CD8-positive, alpha-beta memory T cell (primary cell): ENCODE data around the gene DENND4A. TPM values are rescaled to one million over a fixed set of nuclear protein-coding genes. Genes with fewer than 3 reads are reported as not detected.
A peak's percentile ranks its signal among the peaks of the same experiment; 100 is the strongest.

ENCODE experiments used
- CTCF ChIA-PET: fragments of 350-600 bp; sonication (Branson Sonifier 250); formaldehyde crosslinking; loops from one replicate; lab custom pipeline; 2021; ENCODE audit warnings: antibody characterized with exemption; lab: Charles Lee
- POLR2A ChIA-PET: fragments of 350-600 bp; sonication (Branson Sonifier 250); formaldehyde crosslinking; loops from one replicate; lab custom pipeline; 2021; ENCODE audit warnings: antibody characterized with exemption; lab: Charles Lee
- DNase-seq, 5 donors: peaks; one replicate each; pipeline versions ENCODE4 v3.0.0 to v3.0.0-alpha.2; 2020 to 2022; ENCODE audit warnings: mixed read lengths in 1 of 5
- H3K27ac ChIP-seq: one replicate; pipeline ENCODE4 v1.7.0; 2013; ENCODE audit warnings: low read depth, mild to moderate bottlenecking, low read length, moderate library complexity
- H3K27me3 ChIP-seq: 2 replicates; pipeline ENCODE4 v1.7.0; 2013; ENCODE audit warnings: low read length, mild to moderate bottlenecking; ENCODE audit not compliant: insufficient read depth, poor library complexity, severe bottlenecking
- H3K36me3 ChIP-seq: 2 replicates; pipeline ENCODE4 v1.7.0; 2013; ENCODE audit warnings: mild to moderate bottlenecking, low read length, moderate library complexity; ENCODE audit not compliant: insufficient read depth
- H3K4me1 ChIP-seq: 2 replicates; pipeline ENCODE4 v1.7.0; 2013; ENCODE audit warnings: mild to moderate bottlenecking, low read length, moderate library complexity; ENCODE audit not compliant: insufficient read depth
- H3K4me3 ChIP-seq: 2 replicates; pipeline ENCODE4 v1.7.0; 2013; ENCODE audit warnings: mild to moderate bottlenecking, low read length
- H3K9me3 ChIP-seq: 2 replicates; pipeline ENCODE4 v1.7.0; 2013; ENCODE audit warnings: mild to moderate bottlenecking, low read length
- H3K27ac Mint-ChIP-seq, 8 donors: one replicate each; pipeline ENCODE4 v1.8.0; 2020 to 2021; ENCODE audit warnings: mixed read lengths in 8 of 8, mild to moderate bottlenecking in 6 of 8, inconsistent platforms in 3 of 8, moderate library complexity in 3 of 8
- H3K27me3 Mint-ChIP-seq, 2 donors: one replicate each; pipeline ENCODE4 v1.8.0; 2020 to 2021; ENCODE audit warnings: mixed read lengths in 2 of 2, mild to moderate bottlenecking in 1 of 2, moderate library complexity in 1 of 2
- H3K36me3 Mint-ChIP-seq, 3 donors: one replicate each; pipeline ENCODE4 v1.8.0; 2020 to 2021; ENCODE audit warnings: mixed read lengths in 3 of 3, inconsistent platforms in 1 of 3, mild to moderate bottlenecking in 1 of 3
- H3K4me1 Mint-ChIP-seq, 3 donors: one replicate each; pipeline ENCODE4 v1.8.0; 2020 to 2021; ENCODE audit warnings: mixed read lengths in 3 of 3, inconsistent platforms in 1 of 3, mild to moderate bottlenecking in 1 of 3
- H3K4me3 Mint-ChIP-seq, 7 donors: one replicate each; pipeline ENCODE4 v1.8.0; 2020 to 2021; ENCODE audit warnings: mixed read lengths in 7 of 7, mild to moderate bottlenecking in 6 of 7, moderate library complexity in 4 of 7, inconsistent platforms in 2 of 7
- H3K9me3 Mint-ChIP-seq, 5 donors: one replicate each; pipeline ENCODE4 v1.8.0; 2020 to 2022; ENCODE audit warnings: mixed read lengths in 5 of 5, mild to moderate bottlenecking in 3 of 5, moderate library complexity in 2 of 5, inconsistent platforms in 1 of 5
- polyA plus RNA-seq: library from polyadenylated mRNA; unstranded; fragments of 300-500 nt; fragmentation: Illumina TruSeq; gene quantifications from one replicate; pipeline ENCODE4 v1.2.3, GENCODE V29; 2021
- total RNA-seq, 2 experiments: library from RNA; stranded (reverse); gene quantifications; one replicate each; pipeline ENCODE4 v1.2.3, GENCODE V29; 2021

Gene DENND4A
- total and polyA plus RNA-seq, 3 experiments from 2014 or later, result 21.5 to 54.3 (median 47.2) TPM

DNA sequence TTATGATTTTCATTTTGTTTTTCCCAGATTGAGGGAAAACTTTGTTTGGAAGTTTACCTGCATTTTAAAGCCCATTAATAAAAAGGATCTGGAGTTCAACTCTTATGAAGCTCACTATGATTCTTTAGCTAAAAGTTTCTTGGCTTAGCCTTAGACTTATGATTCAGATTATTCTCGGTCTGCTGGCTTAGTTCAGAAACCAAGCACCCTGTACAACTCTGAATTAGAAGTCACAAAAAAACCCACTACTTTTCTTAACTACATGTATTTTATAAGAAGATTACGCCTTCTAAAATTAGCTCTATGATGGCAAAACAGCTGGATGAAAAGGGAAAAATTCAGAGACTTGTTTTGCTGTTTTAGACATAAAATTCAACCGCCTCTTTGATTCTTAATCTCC, 14.3 kb upstream of the DENND4A start:
- H3K36me3 ChIP-seq, result no peaks in the 10 kb centered on the region
- peaks cover 3 to 4% (median 3%) of the 10 kb centered on the region in 3 donors for H3K36me3 Mint-ChIP-seq
- peaks cover 25 to 44% (median 37%) of the 10 kb centered on the region in 3 donors for H3K4me1 Mint-ChIP-seq
- ChIA-PET CTCF (interaction anchor here (1.3 to 3.2 kb wide), 4 partner anchors 12 to 23 kb away, joined by 3 to 19 read pairs (median 6); partner anchors contain the start of gene DENND4A), POLR2A (interaction anchor here (0.6 to 4.1 kb wide), 2 partner anchors 15 to 23 kb away, joined by 4 to 40 read pairs; partner anchors contain the start of gene DENND4A)
- H3K27ac Mint-ChIP-seq, result peak overlapping the region; percentile 74 to 97 (median 88)
- peak overlapping the region; percentile 40 to 97 (median 92) for H3K4me3 Mint-ChIP-seq
- H3K27me3 ChIP-seq, result no peaks in the 10 kb centered on the region
- peak overlapping the region; percentile 32 for H3K4me3 ChIP-seq
- H3K9me3 ChIP-seq, result no peaks in the 10 kb centered on the region
- peak overlapping the region; percentile 33 for H3K27ac ChIP-seq
- H3K4me1 ChIP-seq, result peaks cover 38% of the 10 kb centered on the region
- no peak for DNase-seq
- H3K9me3 Mint-ChIP-seq, result peaks cover 0 to 4% (median 0%) of the 10 kb centered on the region in 5 donors
- H3K27me3 Mint-ChIP-seq, result no peaks in the 10 kb centered on the region

DNA sequence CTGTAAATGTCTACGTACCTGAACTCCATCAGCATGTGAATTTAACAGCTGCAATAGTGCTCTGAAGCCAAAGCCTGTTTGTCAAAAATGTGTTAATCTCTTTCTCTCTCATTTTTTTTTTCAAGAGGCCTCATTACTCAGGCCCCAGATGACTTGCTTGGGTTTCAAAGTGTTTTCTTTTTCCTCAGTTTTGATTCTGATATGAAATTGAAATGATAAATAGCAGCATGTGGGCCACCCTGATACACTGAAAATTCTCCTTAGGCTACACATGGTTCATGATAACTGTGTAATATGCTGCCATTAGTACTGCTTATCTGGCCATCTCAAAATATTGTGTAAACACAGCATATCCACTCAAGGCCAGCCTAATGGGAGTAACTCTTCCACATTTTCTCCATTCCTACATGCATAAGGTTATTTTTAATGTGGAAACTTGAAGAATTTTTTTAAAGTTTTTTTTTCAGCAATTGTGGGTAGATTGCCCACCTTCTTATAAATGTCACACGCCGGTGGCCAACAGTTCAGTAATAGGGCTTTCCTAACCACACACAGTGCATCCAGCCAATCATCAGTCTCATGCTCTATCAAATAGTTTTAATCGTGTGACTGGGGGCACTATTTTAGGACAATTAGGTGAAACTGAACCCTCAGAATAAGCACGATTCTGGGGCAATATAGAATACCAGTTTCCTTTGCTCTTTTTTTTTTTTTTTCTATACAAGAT, 13.1 kb upstream of the DENND4A start:
- Histone ChIP-seq H3K27ac (peak overlapping the region; percentile 39), H3K27me3 (no peaks in the 10 kb centered on the region), H3K4me1 (peaks cover 38% of the 10 kb centered on the region), H3K36me3 (no peaks in the 10 kb centered on the region), H3K4me3 (no peak overlapping the region), H3K9me3 (no peaks in the 10 kb centered on the region)
- peak overlapping the region in 6 of 7 donors; percentile 91 to 97 (median 94) for H3K4me3 Mint-ChIP-seq
- ChIA-PET CTCF (interaction anchor here (0.9 to 3.2 kb wide), 6 partner anchors 11 to 31 kb away, joined by 3 to 19 read pairs (median 5); partner anchors contain the start of gene DENND4A), POLR2A (interaction anchor here (0.6 to 4.1 kb wide), 4 partner anchors 11 to 14 kb away, joined by 3 to 40 read pairs (median 6); partner anchors contain the start of gene DENND4A)
- DNase-seq, result no peak
- no peaks in the 10 kb centered on the region for H3K9me3 Mint-ChIP-seq
- peaks cover 25 to 43% (median 37%) of the 10 kb centered on the region in 3 donors for H3K4me1 Mint-ChIP-seq
- H3K27ac Mint-ChIP-seq, result peak overlapping the region; percentile 74 to 97 (median 88)
- no peaks in the 10 kb centered on the region for H3K27me3 Mint-ChIP-seq
- H3K36me3 Mint-ChIP-seq, result peaks cover 3 to 4% (median 3%) of the 10 kb centered on the region in 3 donors

DNA sequence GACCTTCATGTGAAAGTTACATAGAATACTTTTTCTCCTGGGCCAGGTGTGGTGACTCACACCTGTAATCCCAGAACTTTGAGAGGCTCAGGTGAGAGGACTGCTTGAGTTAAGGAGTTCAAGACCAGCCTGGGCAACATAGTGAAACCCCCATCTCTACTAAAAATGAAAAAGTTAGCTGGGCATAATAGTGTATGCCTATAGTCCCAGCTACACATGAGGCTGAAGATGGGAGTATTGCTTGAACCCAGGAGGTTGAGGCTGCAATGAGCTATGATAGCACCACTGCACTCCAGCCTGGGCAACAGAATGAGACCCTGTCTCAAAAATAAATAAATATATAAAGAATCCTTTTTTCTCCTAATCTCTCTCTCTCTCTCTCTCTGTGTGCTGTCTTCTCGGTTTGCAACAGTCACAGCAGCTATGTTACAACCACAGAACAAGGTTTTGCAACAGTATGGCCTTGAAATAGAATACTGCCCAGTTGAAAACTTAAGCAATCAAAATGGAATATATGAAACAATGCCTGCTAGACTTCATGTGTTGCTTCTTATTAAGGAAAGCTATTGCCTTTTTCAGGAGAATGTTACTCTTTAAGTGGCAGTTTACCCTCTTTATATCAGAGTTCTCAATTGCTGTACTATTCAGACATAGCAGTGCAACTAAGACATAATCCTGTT, 12.3 kb upstream of the DENND4A start:
- ChIA-PET POLR2A (interaction anchor here (1.2 to 1.6 kb wide), 2 partner anchors 12 to 15 kb away, joined by 4 to 7 read pairs; partner anchors contain the start of gene DENND4A), CTCF (interaction anchor here (0.9 to 1.9 kb wide), 4 partner anchors 11 to 32 kb away, joined by 3 to 6 read pairs (median 4); no protein-coding TSS in a partner anchor)
- Mint-ChIP-seq H3K4me1 (peaks cover 25 to 39% (median 36%) of the 10 kb centered on the region in 3 donors), H3K27ac (peak overlapping the region; percentile 44 to 96 (median 81)), H3K9me3 (no peaks in the 10 kb centered on the region), H3K36me3 (peaks cover 3 to 4% (median 3%) of the 10 kb centered on the region in 3 donors), H3K27me3 (no peaks in the 10 kb centered on the region), H3K4me3 (peak overlapping the region in 3 of 7 donors; percentile 2 to 91 (median 42))
- Histone ChIP-seq H3K4me1 (peaks cover 38% of the 10 kb centered on the region), H3K27ac (peak overlapping the region; percentile 39), H3K9me3 (no peaks in the 10 kb centered on the region), H3K4me3 (no peak overlapping the region), H3K27me3 (no peaks in the 10 kb centered on the region), H3K36me3 (no peaks in the 10 kb centered on the region)
- DNase-seq, result no peak

DNA sequence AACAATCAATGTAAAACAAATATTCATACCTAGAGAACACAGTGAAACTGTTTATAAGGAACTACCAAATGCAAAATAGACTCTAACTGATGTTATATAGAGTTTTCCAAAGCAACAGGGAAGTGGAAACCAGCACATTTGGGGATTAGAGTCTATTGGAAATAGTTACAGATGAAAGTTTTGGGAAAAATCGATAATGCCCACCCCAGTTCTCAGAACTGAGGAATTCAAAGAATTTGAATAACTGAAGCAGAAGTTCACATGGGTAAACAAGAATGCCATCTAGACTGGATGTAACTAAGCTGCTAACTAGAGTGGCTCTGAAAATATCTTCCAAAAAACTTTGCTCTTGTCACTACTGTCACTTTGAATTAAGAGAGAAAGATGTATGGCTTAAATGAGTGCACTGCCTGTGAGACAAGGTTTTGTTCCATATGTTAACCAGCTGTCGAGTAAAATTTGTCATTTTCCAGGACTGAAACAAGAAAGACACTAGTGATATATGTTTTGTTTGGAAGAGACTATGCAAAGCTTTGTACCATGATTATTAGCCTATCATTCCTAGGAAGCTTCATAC, 9.2 kb upstream of the DENND4A start:
- peaks cover 0 to 2% (median 0%) of the 10 kb centered on the region in 5 donors for H3K9me3 Mint-ChIP-seq
- POLR2A ChIA-PET, result interaction anchor here (1.0 kb wide), 1 partner anchor 11 kb away, joined by 3 read pairs; no protein-coding TSS in a partner anchor
- H3K36me3 ChIP-seq, result no peaks in the 10 kb centered on the region

DNA sequence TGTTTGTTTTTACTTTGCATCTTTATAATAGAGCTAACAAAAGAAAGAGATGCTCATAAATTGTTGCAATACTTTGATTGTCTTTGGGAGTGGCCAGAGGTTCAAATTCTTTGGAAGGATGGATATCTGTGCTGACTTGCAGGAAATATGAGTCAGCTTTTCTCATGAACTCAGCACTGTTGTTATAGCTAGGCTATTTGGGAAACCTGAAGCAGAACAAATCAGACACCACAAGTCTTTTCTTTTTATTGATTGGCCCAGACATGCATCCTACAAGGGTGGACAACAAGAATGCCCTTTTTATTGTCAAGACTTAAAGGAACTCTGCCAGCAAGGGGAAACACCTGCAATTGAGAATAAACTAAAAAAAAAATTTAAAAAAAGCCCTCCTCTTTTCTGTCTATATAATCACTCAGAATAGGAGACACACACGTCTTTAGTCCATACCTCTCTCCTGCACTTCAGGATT, 4.6 kb upstream of the DENND4A start:
- H3K4me1 Mint-ChIP-seq, result peaks cover 22 to 48% (median 42%) of the 10 kb centered on the region in 3 donors
- POLR2A ChIA-PET, result interaction anchor here (0.6 kb wide), 1 partner anchor 12 kb away, joined by 9 read pairs; no protein-coding TSS in a partner anchor
- H3K4me3 Mint-ChIP-seq, result no peak overlapping the region

More for the DNA sequence above, 9.2 kb upstream of the DENND4A start:
- Histone ChIP-seq H3K4me1 (peaks cover 22% of the 10 kb centered on the region), H3K4me3 (no peak overlapping the region), H3K9me3 (no peaks in the 10 kb centered on the region), H3K27me3 (no peaks in the 10 kb centered on the region), H3K27ac (no peak overlapping the region)
- Mint-ChIP-seq H3K36me3 (peaks cover 0 to 2% (median 0%) of the 10 kb centered on the region in 3 donors), H3K27ac (peak overlapping the region in 1 of 8 donors; percentile 51), H3K4me3 (no peak overlapping the region), H3K4me1 (peaks cover 24 to 41% (median 29%) of the 10 kb centered on the region in 3 donors), H3K27me3 (no peaks in the 10 kb centered on the region)
- no peak for DNase-seq
- CTCF ChIA-PET, result interaction anchor here (2.3 kb wide), 1 partner anchor 28 kb away, joined by 4 read pairs; no protein-coding TSS in a partner anchor

DNA sequence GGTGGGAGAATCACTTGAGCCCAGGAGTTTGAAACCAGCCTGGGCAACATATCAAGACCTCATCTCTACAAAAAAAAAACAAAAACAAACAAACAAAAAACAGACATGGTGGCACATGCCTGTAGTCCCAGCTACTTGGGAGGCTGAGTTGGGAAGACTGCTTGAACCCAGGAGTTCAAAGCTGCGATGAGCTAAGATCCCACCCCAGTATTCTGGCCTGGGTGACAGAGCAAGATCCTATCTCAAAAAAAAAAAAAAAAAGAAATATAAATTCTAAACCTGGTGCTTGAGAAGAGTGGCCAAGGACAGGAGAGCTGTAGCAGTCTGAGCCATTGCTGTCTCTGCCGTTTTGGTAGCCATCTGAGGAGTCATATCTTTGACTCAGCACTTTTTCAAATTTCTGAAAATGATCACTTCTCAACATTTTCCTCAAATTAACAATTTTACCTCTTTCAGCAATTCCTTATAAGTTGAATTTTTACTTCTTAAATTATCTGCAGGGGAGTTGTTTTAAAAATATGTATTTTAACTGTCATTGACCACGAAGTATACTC, 3.6 kb upstream of the DENND4A start:
- H3K4me3 Mint-ChIP-seq, result no peak overlapping the region
- POLR2A ChIA-PET, result no interaction called here

More for the DNA sequence above, 4.6 kb upstream of the DENND4A start:
- H3K36me3 Mint-ChIP-seq, result peaks cover 0 to 8% (median 0%) of the 10 kb centered on the region in 3 donors
- H3K27me3 ChIP-seq, result no peaks in the 10 kb centered on the region
- peak overlapping the region in 5 of 8 donors; percentile 6 to 65 (median 40) for H3K27ac Mint-ChIP-seq
- H3K9me3 Mint-ChIP-seq, result peaks cover 0 to 2% (median 0%) of the 10 kb centered on the region in 5 donors
- peaks cover 16% of the 10 kb centered on the region for H3K4me1 ChIP-seq
- peaks cover 0 to 5% of the 10 kb centered on the region in 2 donors for H3K27me3 Mint-ChIP-seq
- no peak overlapping the region for H3K4me3 ChIP-seq
- no peaks in the 10 kb centered on the region for H3K9me3 ChIP-seq
- DNase-seq, result no peak
- H3K27ac ChIP-seq, result no peak overlapping the region
- no peaks in the 10 kb centered on the region for H3K36me3 ChIP-seq
- CTCF ChIA-PET, result no interaction called here

DNA sequence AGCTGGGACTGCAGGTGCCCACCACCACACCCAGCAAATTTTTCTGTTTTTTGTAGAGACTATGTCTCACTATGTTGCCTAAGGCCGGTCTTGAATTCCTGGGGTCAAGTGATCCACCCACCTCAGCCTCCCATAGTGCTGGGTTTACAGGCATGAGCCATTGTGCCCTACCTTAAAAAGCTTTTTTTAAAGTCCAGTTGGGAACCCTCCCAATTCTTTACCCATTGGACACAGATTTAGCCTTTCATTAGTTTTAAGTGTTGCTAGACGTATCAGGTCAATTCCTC, 1.7 kb upstream of the DENND4A start:
- Histone ChIP-seq H3K36me3 (no peaks in the 10 kb centered on the region), H3K27me3 (no peaks in the 10 kb centered on the region), H3K27ac (no peak overlapping the region), H3K4me3 (no peak overlapping the region), H3K4me1 (peaks cover 27% of the 10 kb centered on the region), H3K9me3 (no peaks in the 10 kb centered on the region)
- no peak for DNase-seq
- ChIA-PET POLR2A (interaction anchor here (0.9 kb wide), 1 partner anchor 11 kb away, joined by 3 read pairs; no protein-coding TSS in a partner anchor), CTCF (interaction anchor here (1.0 to 3.9 kb wide), 5 partner anchors 11 to 35 kb away, joined by 3 to 19 read pairs (median 3); no protein-coding TSS in a partner anchor)
- Mint-ChIP-seq H3K9me3 (no peaks in the 10 kb centered on the region), H3K27ac (peak overlapping the region in 7 of 8 donors; percentile 4 to 100 (median 86)), H3K27me3 (peaks cover 0 to 5% of the 10 kb centered on the region in 2 donors), H3K36me3 (peaks cover 0 to 18% (median 0%) of the 10 kb centered on the region in 3 donors), H3K4me3 (peak overlapping the region; percentile 20 to 94 (median 58)), H3K4me1 (peaks cover 39 to 68% (median 58%) of the 10 kb centered on the region in 3 donors)

More for the DNA sequence above, 3.6 kb upstream of the DENND4A start:
- Mint-ChIP-seq H3K36me3 (peaks cover 0 to 15% (median 0%) of the 10 kb centered on the region in 3 donors), H3K27ac (peak overlapping the region in 2 of 8 donors; percentile 65 to 90), H3K4me1 (peaks cover 24 to 50% (median 42%) of the 10 kb centered on the region in 3 donors), H3K27me3 (peaks cover 0 to 5% of the 10 kb centered on the region in 2 donors), H3K9me3 (peaks cover 0 to 2% (median 0%) of the 10 kb centered on the region in 5 donors)
- Histone ChIP-seq H3K36me3 (no peaks in the 10 kb centered on the region), H3K27me3 (no peaks in the 10 kb centered on the region), H3K4me3 (no peak overlapping the region), H3K4me1 (peaks cover 16% of the 10 kb centered on the region), H3K27ac (peak overlapping the region; percentile 16), H3K9me3 (no peaks in the 10 kb centered on the region)
- CTCF ChIA-PET, result no interaction called here
- no peak for DNase-seq
